Measurements from ENCODE around the gene ETS2.

ETS2 gene

GRCh38 chr21:38805328-38806152, at the start of gene ETS2:
TSS of gene ETS2 (plus strand) at chr21:38805929. CDS start at chr21:38810035, 4,106 bp downstream.
- peak; percentile 82 for DNase-seq (ENCODE audit: low spot score)

GRCh38 chr21:38756746-38757145, 49.0 kb upstream of the ETS2 start:
- DNase-seq (ENCODE audit: low spot score): no peak

GRCh38 chr21:38758501-38759214, 47.1 kb upstream of the ETS2 start:
- DNase-seq (ENCODE audit: low spot score): no peak

- DNase-seq (ENCODE audit: low spot score): no peak
These were observed 46.3 kb upstream of the ETS2 start for GRCh38 chr21:38759413-38759812.

GRCh38 chr21:38760017-38760761, 45.5 kb upstream of the ETS2 start:
- no peak for DNase-seq (ENCODE audit: low spot score)

GRCh38 chr21:38760762-38761155, 45.0 kb upstream of the ETS2 start:
- DNase-seq (ENCODE audit: low spot score): no peak

- no peak for DNase-seq (ENCODE audit: low spot score)
These were observed 44.2 kb upstream of the ETS2 start for GRCh38 chr21:38761531-38761930.

GRCh38 chr21:38765056-38765455, 40.7 kb upstream of the ETS2 start:
- DNase-seq (ENCODE audit: low spot score): no peak

- DNase-seq (ENCODE audit: low spot score): peak; percentile 92
These were observed 38.6 kb upstream of the ETS2 start for GRCh38 chr21:38766987-38767722.

- peak; percentile 76 for DNase-seq (ENCODE audit: low spot score)
These were observed 37.2 kb upstream of the ETS2 start for GRCh38 chr21:38768471-38769063.

GRCh38 chr21:38769191-38769780, 36.4 kb upstream of the ETS2 start:
- peak; percentile 24 for DNase-seq (ENCODE audit: low spot score)

GRCh38 chr21:38770660-38771059, 35.1 kb upstream of the ETS2 start:
- no peak for DNase-seq (ENCODE audit: low spot score)

- DNase-seq (ENCODE audit: low spot score): no peak
These were observed 34.2 kb upstream of the ETS2 start for GRCh38 chr21:38771536-38771935.

GRCh38 chr21:38772646-38773045, 33.1 kb upstream of the ETS2 start:
- DNase-seq (ENCODE audit: low spot score): no peak

- peak; percentile 76 for DNase-seq (ENCODE audit: low spot score)
These were observed 32.3 kb upstream of the ETS2 start for GRCh38 chr21:38773099-38774061.

GRCh38 chr21:38774152-38774551, 31.6 kb upstream of the ETS2 start:
- DNase-seq (ENCODE audit: low spot score): no peak

GRCh38 chr21:38774586-38775285, 31.0 kb upstream of the ETS2 start:
- DNase-seq (ENCODE audit: low spot score): no peak

- no peak for DNase-seq (ENCODE audit: low spot score)
These were observed 30.0 kb upstream of the ETS2 start for GRCh38 chr21:38775733-38776132.

GRCh38 chr21:38777015-38777414, 28.7 kb upstream of the ETS2 start:
- peak; percentile 28 for DNase-seq (ENCODE audit: low spot score)
